OCI-LY3 (cell line): Measurements from ENCODE around the gene RAPGEF3.

ENCODE experiments used
- H2AFZ ChIP-seq: fragments of 200-600, 300-600 bp; shearing (Covaris generic); 2 replicates; pipeline ENCODE4 v1.6.0; 2014; ENCODE audit warnings: antibody characterized with exemption, low read depth, low read length
- H3K27ac ChIP-seq: fragments of 200-600, 300-600 bp; sonication (generic); 2 replicates; pipeline ENCODE4 v1.5.1; 2014; ENCODE audit warnings: mild to moderate bottlenecking, low read length, moderate library complexity, mixed read lengths
- H3K27me3 ChIP-seq: fragments of 200-600, 300-600 bp; sonication (generic); 2 replicates; pipeline ENCODE4 v1.6.1; 2014; ENCODE audit warnings: low read depth, low read length, mixed read lengths
- H3K36me3 ChIP-seq: fragments of 200-600, 300-600 bp; sonication (generic); replicated peaks from 2 replicates; pipeline ENCODE3; 2014; ENCODE audit warnings: low read depth, low read length, mixed read lengths
- H3K4me1 ChIP-seq: fragments of 300-600, 200-600 bp; sonication (generic); 2 replicates; pipeline ENCODE4 v1.6.1; 2014; ENCODE audit warnings: low read length, mixed read lengths
- H3K4me2 ChIP-seq: fragments of 200-600, 300-600 bp; sonication (generic); 2 replicates; pipeline ENCODE4 v1.6.1; 2014; ENCODE audit warnings: low read length, mixed read lengths
- H3K4me3 ChIP-seq: fragments of 300-600, 200-600 bp; sonication (generic); 2 replicates; pipeline ENCODE4 v1.5.1; 2014; ENCODE audit warnings: antibody characterized with exemption, mild to moderate bottlenecking, low read length, moderate library complexity
- H3K79me2 ChIP-seq: fragments of 300-600, 200-600 bp; shearing (Covaris generic); 2 replicates; pipeline ENCODE4 v1.6.1; 2014; ENCODE audit warnings: mild to moderate bottlenecking, low read length, mixed read lengths
- H3K9ac ChIP-seq: fragments of 300-600, 200-600 bp; shearing (Covaris generic); 2 replicates; pipeline ENCODE4 v1.6.0; 2014; ENCODE audit warnings: mild to moderate bottlenecking, low read length, moderate library complexity
- H3K9me3 ChIP-seq: fragments of 200-600, 300-600 bp; shearing (Covaris generic); 2 replicates; pipeline ENCODE4 v1.6.1; 2014; ENCODE audit warnings: low read length, mixed read lengths; ENCODE audit not compliant: insufficient read depth
- H4K20me1 ChIP-seq: fragments of 200-600, 300-600 bp; sonication (generic); 2 replicates; pipeline ENCODE4 v1.6.1; 2016; ENCODE audit warnings: low read length, mixed read lengths; ENCODE audit not compliant: insufficient read depth
- EZH2phosphoT487 ChIP-seq: fragments of 200-600 bp; shearing (Covaris generic); IDR thresholded peaks from 2 replicates; pipeline ENCODE4 v1.6.1; 2018; ENCODE audit warnings: antibody characterized with exemption, mixed run types, low read depth
- TF ChIP-seq, protein P1 (sequence below): fragments of 200-600, 300-600 bp; sonication (generic); IDR thresholded peaks from 2 replicates; pipeline ENCODE4 v1.5.1; 2014; ENCODE audit warnings: antibody characterized with exemption, low read length, low read depth

Gene RAPGEF3

DNA sequence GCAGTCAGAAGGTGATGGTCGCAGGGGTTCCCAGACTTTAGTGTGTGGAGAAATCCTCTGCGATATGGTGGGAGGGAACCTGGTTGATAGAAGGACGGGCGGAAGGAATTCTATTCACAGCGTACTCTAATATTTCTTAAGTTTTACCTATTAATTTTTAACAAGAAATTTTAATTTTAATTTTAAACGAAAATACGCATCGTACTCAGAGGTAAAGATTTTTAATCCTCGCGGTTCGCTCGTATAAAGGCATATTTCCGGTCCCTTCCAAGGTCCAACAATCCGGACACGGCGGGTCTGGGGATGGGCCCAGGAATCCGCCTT, 14.0 kb upstream of the RAPGEF3 start:
- Histone ChIP-seq H3K36me3 (no peaks in the 10 kb centered on the region), H3K4me1 (peaks cover 29% of the 10 kb centered on the region), H3K9ac (peak overlapping the region; percentile 78), H3K79me2 (peaks cover 12% of the 10 kb centered on the region), H3K27ac (no peak overlapping the region), H3K4me2 (peak overlapping the region; percentile 84), H3K4me3 (peak overlapping the region; percentile 99), H3K9me3 (no peaks in the 10 kb centered on the region), H4K20me1 (0 out of 2 replicates have a peak, but pooled peaks cover 3% of the 10 kb centered on the region), H3K27me3 (peaks cover 9% of the 10 kb centered on the region), H2AFZ (peak overlapping the region; percentile 71)
- TF ChIP-seq, protein P1, sequence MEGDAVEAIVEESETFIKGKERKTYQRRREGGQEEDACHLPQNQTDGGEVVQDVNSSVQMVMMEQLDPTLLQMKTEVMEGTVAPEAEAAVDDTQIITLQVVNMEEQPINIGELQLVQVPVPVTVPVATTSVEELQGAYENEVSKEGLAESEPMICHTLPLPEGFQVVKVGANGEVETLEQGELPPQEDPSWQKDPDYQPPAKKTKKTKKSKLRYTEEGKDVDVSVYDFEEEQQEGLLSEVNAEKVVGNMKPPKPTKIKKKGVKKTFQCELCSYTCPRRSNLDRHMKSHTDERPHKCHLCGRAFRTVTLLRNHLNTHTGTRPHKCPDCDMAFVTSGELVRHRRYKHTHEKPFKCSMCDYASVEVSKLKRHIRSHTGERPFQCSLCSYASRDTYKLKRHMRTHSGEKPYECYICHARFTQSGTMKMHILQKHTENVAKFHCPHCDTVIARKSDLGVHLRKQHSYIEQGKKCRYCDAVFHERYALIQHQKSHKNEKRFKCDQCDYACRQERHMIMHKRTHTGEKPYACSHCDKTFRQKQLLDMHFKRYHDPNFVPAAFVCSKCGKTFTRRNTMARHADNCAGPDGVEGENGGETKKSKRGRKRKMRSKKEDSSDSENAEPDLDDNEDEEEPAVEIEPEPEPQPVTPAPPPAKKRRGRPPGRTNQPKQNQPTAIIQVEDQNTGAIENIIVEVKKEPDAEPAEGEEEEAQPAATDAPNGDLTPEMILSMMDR, result no peak

GRCh38 chr12:47772094-47772660, 13.5 kb upstream of the RAPGEF3 start:
- peak overlapping the region; percentile 71; the same call in 1 of the 2 replicates for H2AFZ ChIP-seq
- peaks cover 29% of the 10 kb centered on the region for H3K4me1 ChIP-seq
- peaks cover 9% of the 10 kb centered on the region for H3K27me3 ChIP-seq
- no peak overlapping the region for H3K27ac ChIP-seq
- H3K36me3 ChIP-seq, result no peaks in the 10 kb centered on the region
- peak overlapping the region; percentile 84 for H3K4me2 ChIP-seq
- H4K20me1 ChIP-seq, result 0 out of 2 replicates have a peak, but pooled peaks cover 3% of the 10 kb centered on the region
- peaks cover 12% of the 10 kb centered on the region for H3K79me2 ChIP-seq
- peak overlapping the region; percentile 78; the same call in 1 of the 2 replicates for H3K9ac ChIP-seq
- TF ChIP-seq, protein P1, result no peak
- TF ChIP-seq EZH2phosphoT487, result no peak
- H3K9me3 ChIP-seq, result no peaks in the 10 kb centered on the region
- H3K4me3 ChIP-seq, result peak overlapping the region; percentile 99

DNA sequence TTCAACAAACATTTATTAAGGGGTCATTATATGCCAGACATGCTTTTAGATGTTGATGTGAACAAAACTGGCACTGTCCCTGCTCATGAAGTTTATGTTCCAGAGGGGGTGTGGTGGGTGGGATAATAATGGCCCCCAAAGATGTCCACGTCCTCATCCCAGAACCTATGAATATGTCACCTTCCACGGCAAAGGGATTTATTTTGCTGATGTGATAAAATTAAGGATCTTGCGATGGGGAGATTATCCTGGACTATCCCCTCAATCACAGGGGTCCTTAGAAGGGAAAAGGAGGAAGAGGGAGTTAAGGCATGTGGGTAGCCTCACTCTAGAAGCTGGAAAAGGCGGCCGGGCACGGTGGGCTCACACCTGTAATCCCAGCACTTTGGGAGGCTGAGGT, 12.6 kb upstream of the RAPGEF3 start:
- TF ChIP-seq EZH2phosphoT487, result no peak
- TF ChIP-seq, protein P1, result no peak
- no peak overlapping the region for H2AFZ ChIP-seq
- no peak overlapping the region for H3K9ac ChIP-seq
- 0 out of 2 replicates have a peak, but pooled peaks cover 3% of the 10 kb centered on the region for H4K20me1 ChIP-seq
- no peaks in the 10 kb centered on the region for H3K9me3 ChIP-seq
- no peaks in the 10 kb centered on the region for H3K36me3 ChIP-seq
- no peak overlapping the region for H3K4me2 ChIP-seq
- H3K4me3 ChIP-seq, result no peak overlapping the region
- no peak overlapping the region for H3K27ac ChIP-seq
- peaks cover 29% of the 10 kb centered on the region for H3K4me1 ChIP-seq
- H3K27me3 ChIP-seq, result peaks cover 9% of the 10 kb centered on the region
- H3K79me2 ChIP-seq, result peaks cover 12% of the 10 kb centered on the region

DNA sequence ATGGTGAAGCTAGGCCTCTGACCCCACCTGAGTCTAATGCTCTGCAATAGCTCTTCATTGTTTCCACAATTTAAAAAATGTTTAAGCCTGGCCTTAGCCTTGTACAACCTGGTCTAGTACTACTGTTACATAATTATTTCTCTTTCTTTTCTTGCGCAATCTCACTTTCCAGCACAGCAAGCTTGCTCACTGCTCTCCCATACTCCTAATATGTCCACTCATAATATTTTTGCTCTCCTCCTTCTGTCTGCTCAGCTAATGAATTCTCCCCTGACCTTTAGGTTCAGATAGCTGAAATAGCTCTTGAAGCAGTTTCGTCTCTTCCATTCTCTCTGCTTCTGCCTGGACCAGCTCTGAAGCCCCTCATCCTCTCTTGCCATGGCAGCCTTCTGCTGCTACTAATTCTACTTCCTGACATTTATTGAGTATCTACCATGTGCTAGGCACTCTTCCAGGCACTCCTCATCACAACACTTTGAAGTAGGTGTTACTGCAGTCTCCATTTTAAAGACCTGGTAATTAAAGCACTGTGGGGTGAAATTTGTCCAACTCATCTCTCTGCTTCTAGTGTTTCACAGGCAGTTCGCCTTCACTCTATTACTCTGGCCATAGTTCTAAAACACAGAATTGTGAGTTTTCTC, 11.5 kb upstream of the RAPGEF3 start:
- Histone ChIP-seq H3K9ac (no peak overlapping the region), H3K4me3 (no peak overlapping the region), H3K4me2 (no peak overlapping the region), H3K9me3 (no peaks in the 10 kb centered on the region), H3K27me3 (peaks cover 9% of the 10 kb centered on the region), H3K27ac (no peak overlapping the region), H3K36me3 (no peaks in the 10 kb centered on the region), H3K79me2 (peaks cover 10% of the 10 kb centered on the region), H4K20me1 (0 out of 2 replicates have a peak, but pooled peaks cover under 1% of the 10 kb centered on the region), H3K4me1 (peaks cover 23% of the 10 kb centered on the region), H2AFZ (no peak overlapping the region)
- TF ChIP-seq EZH2phosphoT487, result no peak
- TF ChIP-seq, protein P1, result no peak
